Limb (tissue), 2 donors: Measurements from ENCODE around the gene DHRS7.
"Not testable (repeated sequence)": the region's sequence is repeated elsewhere in the genome, so short reads cannot be mapped to it uniquely, and the experiment has no call there.

Experiments
- DNase-seq, 2 donors: peaks; one replicate each; pipeline ENCODE4 v3.0.0-alpha.2; 2016; ENCODE audit errors: extremely low spot score in 2 of 2

Gene DHRS7

GRCh38 chr14:60134702-60135101, 30.5 kb downstream of the DHRS7 start:
- no peak for DNase-seq

- no peak for DNase-seq
These were observed 31.7 kb downstream of the DHRS7 start for GRCh38 chr14:60133487-60133886.

- DNase-seq: no peak
These were observed 39.3 kb downstream of the DHRS7 start for GRCh38 chr14:60125918-60126317.

- no peak for DNase-seq
These were observed 49.0 kb downstream of the DHRS7 start for GRCh38 chr14:60116181-60116580.

GRCh38 chr14:60114881-60115280, 50.3 kb downstream of the DHRS7 start:
- DNase-seq: no peak

- DNase-seq: no peak
These were observed 53.5 kb downstream of the DHRS7 start for GRCh38 chr14:60111732-60112131.

- no peak for DNase-seq
These were observed 57.7 kb downstream of the DHRS7 start for GRCh38 chr14:60107477-60107876.

GRCh38 chr14:60106339-60106738, 58.9 kb downstream of the DHRS7 start:
- DNase-seq: no peak

GRCh38 chr14:60102389-60102788, 62.8 kb downstream of the DHRS7 start:
- no peak for DNase-seq

GRCh38 chr14:60101786-60102185, 63.4 kb downstream of the DHRS7 start:
- no peak for DNase-seq

GRCh38 chr14:60099855-60100254, 65.3 kb downstream of the DHRS7 start:
- DNase-seq: not testable (repeated sequence)

GRCh38 chr14:60097974-60098373, 67.2 kb downstream of the DHRS7 start:
- DNase-seq: no peak

GRCh38 chr14:60095781-60096450, 69.3 kb downstream of the DHRS7 start:
- DNase-seq: no peak

GRCh38 chr14:60095231-60095630, 70.0 kb downstream of the DHRS7 start:
- DNase-seq: no peak

GRCh38 chr14:60094306-60094897, 70.8 kb downstream of the DHRS7 start:
- no peak for DNase-seq
